CD14-positive monocyte (primary cell): Measurements from ENCODE around the gene RNGTT. TPM values are rescaled to one million over a fixed set of nuclear protein-coding genes. Genes with fewer than 3 reads are reported as not detected.

Experiments
- DNase-seq, 3 donors: peaks; one replicate each; pipeline ENCODE4 v3.0.0-alpha.2; 2011 to 2022
- H2AFZ ChIP-seq: 2 replicates; pipeline ENCODE4 v1.6.0; 2012; ENCODE audit warnings: mild to moderate bottlenecking, low read depth, low read length, inconsistent platforms; ENCODE audit not compliant: insufficient read depth, poor library complexity, severe bottlenecking
- H3K27ac ChIP-seq, 2 donors: 1 replicate in 1 of 2; 2 replicates in 1 of 2; pipeline ENCODE4 v1.5.1; 2012 to 2013; ENCODE audit warnings: low read length in 2 of 2, control low read depth in 1 of 2, inconsistent platforms in 1 of 2, low read depth in 1 of 2, mild to moderate bottlenecking in 1 of 2
- H3K27me3 ChIP-seq, 2 donors: one replicate each; pipeline versions ENCODE4 v1.6.0 to v1.6.1; 2011 to 2013; ENCODE audit warnings: low read length in 2 of 2; ENCODE audit not compliant: control insufficient read depth in 2 of 2, insufficient read depth in 2 of 2
- H3K36me3 ChIP-seq, 2 donors: replicated peaks in 1 of 2; 1 replicate in 1 of 2; 2 replicates in 1 of 2; pipeline versions ENCODE4 v1.5.1 to v1.6.1; 2012 to 2013; ENCODE audit warnings: low read length in 2 of 2, control low read depth in 1 of 2, inconsistent platforms in 1 of 2, mild to moderate bottlenecking in 1 of 2; ENCODE audit not compliant: insufficient read depth in 2 of 2, control insufficient read depth in 1 of 2
- H3K4me1 ChIP-seq, 2 donors: 1 replicate in 1 of 2; 2 replicates in 1 of 2; pipeline versions ENCODE4 v1.5.1 to v1.6.1; 2012 to 2013; ENCODE audit warnings: low read length in 2 of 2, control low read depth in 1 of 2, inconsistent platforms in 1 of 2, mild to moderate bottlenecking in 1 of 2, moderate library complexity in 1 of 2; ENCODE audit not compliant: insufficient read depth in 2 of 2, control insufficient read depth in 1 of 2
- H3K4me2 ChIP-seq: replicated peaks from 2 replicates; pipeline ENCODE3; 2012; ENCODE audit warnings: low read length, moderate library complexity, mild to moderate bottlenecking; ENCODE audit not compliant: poor library complexity, severe bottlenecking; ENCODE audit errors: extremely low read depth
- H3K4me3 ChIP-seq, 3 experiments: fragments of 200-600 bp in 1 of 3; sonication (generic) in 1 of 3; replicated peaks in 1 of 3; 1 replicate in 2 of 3; 2 replicates in 1 of 3; pipeline ENCODE4 v1.5.1; 2011 to 2013; ENCODE audit warnings: low read length in 3 of 3, mild to moderate bottlenecking in 3 of 3, control low read depth in 2 of 3, low read depth in 2 of 3, inconsistent platforms in 1 of 3, moderate library complexity in 1 of 3
- H3K79me2 ChIP-seq: 2 replicates; pipeline ENCODE4 v1.6.0; 2012; ENCODE audit warnings: mild to moderate bottlenecking, control low read depth, inconsistent platforms, low read length, moderate library complexity; ENCODE audit not compliant: insufficient read depth
- H3K9ac ChIP-seq: 2 replicates; pipeline ENCODE4 v1.6.0; 2017; ENCODE audit warnings: low read length, mild to moderate bottlenecking; ENCODE audit not compliant: insufficient read depth, poor library complexity, severe bottlenecking
- H3K9me3 ChIP-seq, 2 donors: replicated peaks in 1 of 2; 1 replicate in 1 of 2; 2 replicates in 1 of 2; pipeline versions ENCODE4 v1.5.1 to v1.6.1; 2012 to 2013; ENCODE audit warnings: low read length in 2 of 2, control low read depth in 1 of 2; ENCODE audit not compliant: control insufficient read depth in 1 of 2, insufficient read depth in 1 of 2
- H4K20me1 ChIP-seq: 2 replicates; pipeline ENCODE4 v1.6.0; 2012; ENCODE audit warnings: mild to moderate bottlenecking, low read length, control low read depth, moderate library complexity; ENCODE audit not compliant: insufficient read depth
- H3K27ac Mint-ChIP-seq, 7 donors: one replicate each; pipeline ENCODE4 v1.8.0; 2020; ENCODE audit warnings: mild to moderate bottlenecking in 7 of 7, mixed read lengths in 7 of 7, moderate library complexity in 6 of 7, inconsistent platforms in 2 of 7
- H3K27me3 Mint-ChIP-seq, 3 donors: one replicate each; pipeline ENCODE4 v1.8.0; 2021 to 2022; ENCODE audit warnings: low read depth in 3 of 3, mild to moderate bottlenecking in 3 of 3, mixed read lengths in 3 of 3, moderate library complexity in 3 of 3, inconsistent platforms in 1 of 3
- H3K36me3 Mint-ChIP-seq, 2 donors: one replicate each; pipeline ENCODE4 v1.8.0; 2020; ENCODE audit warnings: mixed read lengths in 2 of 2, inconsistent platforms in 1 of 2, mild to moderate bottlenecking in 1 of 2
- H3K4me1 Mint-ChIP-seq: one replicate; pipeline ENCODE4 v1.8.0; 2020; ENCODE audit warnings: mild to moderate bottlenecking, mixed read lengths
- H3K4me3 Mint-ChIP-seq, 2 donors: one replicate each; pipeline ENCODE4 v1.8.0; 2020; ENCODE audit warnings: mild to moderate bottlenecking in 2 of 2, mixed read lengths in 2 of 2, moderate library complexity in 1 of 2
- H3K9me3 Mint-ChIP-seq, 7 donors: one replicate each; pipeline ENCODE4 v1.8.0; 2020 to 2022; ENCODE audit warnings: mixed read lengths in 7 of 7, mild to moderate bottlenecking in 6 of 7, moderate library complexity in 6 of 7, inconsistent platforms in 2 of 7
- WGBS: methylation state at CpG from one replicate; pipeline ENCODE4 v1.1.5; 2013; ENCODE audit warnings: missing lambda C conversion rate; ENCODE audit not compliant: insufficient coverage; 5-methylcytosine and 5-hydroxymethylcytosine counted together
- intact Hi-C, 2 donors: fragments of 100-400 bp; cut with micrococcal nuclease; formaldehyde crosslinking; loops; one replicate each; pipeline versions ENCODE4 v1.15.0 to v1.15.1; 2023
- polyA plus RNA-seq, 3 donors: library from polyadenylated mRNA; depleted of rRNA in 1 of 3; unstranded in 2 of 3; stranded (reverse) in 1 of 3; fragments of 300-500 nt in 2 of 3; fragments of >200 nt in 1 of 3; fragmentation: Illumina TruSeq in 2 of 3; gene quantifications; 1 replicate in 2 of 3; 2 replicates in 1 of 3; pipeline ENCODE4 v1.2.3, GENCODE V29; 2012 to 2021
- TF ChIP-seq, protein P1 (sequence below): fragments of 200-600 bp; IDR thresholded peaks from one replicate; pipeline ENCODE4 v1.8.0; 2022; ENCODE audit warnings: antibody characterized with exemption, mild to moderate bottlenecking

The RNGTT gene
- polyA plus RNA-seq, 3 donors: 2.3 to 8.6 (median 5.8) TPM

DNA sequence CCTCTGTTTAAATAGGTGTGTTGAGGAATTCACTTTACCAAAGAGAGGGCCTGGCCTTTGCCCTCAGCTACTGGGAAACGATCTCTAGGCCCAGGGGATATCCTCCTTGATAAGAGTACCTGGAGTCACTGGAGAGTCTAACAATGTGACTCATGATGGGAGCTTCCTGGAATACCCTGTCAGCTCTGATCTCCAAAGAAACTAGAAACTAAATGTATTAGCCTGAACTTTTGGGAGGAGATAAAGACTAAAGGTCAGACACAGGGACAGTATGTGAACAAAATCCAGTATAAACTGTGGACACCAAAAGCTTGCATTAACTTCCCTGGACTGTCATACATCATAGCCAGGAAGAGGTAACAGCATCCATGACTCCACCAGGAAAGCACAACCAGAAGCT, 148.5 kb downstream of the RNGTT start:
- no peak for DNase-seq
- H3K4me3 Mint-ChIP-seq: no peak overlapping the region
- H3K9me3 Mint-ChIP-seq: peaks cover 0 to 9% (median 4%) of the 10 kb centered on the region in 7 donors
- no peaks in the 10 kb centered on the region for H3K79me2 ChIP-seq
- no peak overlapping the region for H2AFZ ChIP-seq
- H3K36me3 ChIP-seq: no peaks in the 10 kb centered on the region
- no peak overlapping the region for H3K9ac ChIP-seq
- no peak overlapping the region for H3K4me3 ChIP-seq
- no peaks in the 10 kb centered on the region for H3K27me3 ChIP-seq
- TF ChIP-seq, protein P1, sequence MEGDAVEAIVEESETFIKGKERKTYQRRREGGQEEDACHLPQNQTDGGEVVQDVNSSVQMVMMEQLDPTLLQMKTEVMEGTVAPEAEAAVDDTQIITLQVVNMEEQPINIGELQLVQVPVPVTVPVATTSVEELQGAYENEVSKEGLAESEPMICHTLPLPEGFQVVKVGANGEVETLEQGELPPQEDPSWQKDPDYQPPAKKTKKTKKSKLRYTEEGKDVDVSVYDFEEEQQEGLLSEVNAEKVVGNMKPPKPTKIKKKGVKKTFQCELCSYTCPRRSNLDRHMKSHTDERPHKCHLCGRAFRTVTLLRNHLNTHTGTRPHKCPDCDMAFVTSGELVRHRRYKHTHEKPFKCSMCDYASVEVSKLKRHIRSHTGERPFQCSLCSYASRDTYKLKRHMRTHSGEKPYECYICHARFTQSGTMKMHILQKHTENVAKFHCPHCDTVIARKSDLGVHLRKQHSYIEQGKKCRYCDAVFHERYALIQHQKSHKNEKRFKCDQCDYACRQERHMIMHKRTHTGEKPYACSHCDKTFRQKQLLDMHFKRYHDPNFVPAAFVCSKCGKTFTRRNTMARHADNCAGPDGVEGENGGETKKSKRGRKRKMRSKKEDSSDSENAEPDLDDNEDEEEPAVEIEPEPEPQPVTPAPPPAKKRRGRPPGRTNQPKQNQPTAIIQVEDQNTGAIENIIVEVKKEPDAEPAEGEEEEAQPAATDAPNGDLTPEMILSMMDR: no peak
- peaks cover 0 to 3% of the 10 kb centered on the region in 2 donors for H3K9me3 ChIP-seq
- H3K4me2 ChIP-seq: no peak overlapping the region
- peaks cover 0 to 1% (median 1%) of the 10 kb centered on the region in 3 donors for H3K27me3 Mint-ChIP-seq
- H3K27ac ChIP-seq: no peak overlapping the region
- H3K27ac Mint-ChIP-seq: peak overlapping the region in 1 of 7 donors; percentile 1
- no peaks in the 10 kb centered on the region for H4K20me1 ChIP-seq
- peaks cover 0 to 28% of the 10 kb centered on the region in 2 donors for H3K36me3 Mint-ChIP-seq
- no peaks in the 10 kb centered on the region for H3K4me1 ChIP-seq
- 89% methylated on average over 1 of the region's 1 CpG for WGBS
- intact Hi-C loops: no loop called here
- peaks cover 2% of the 10 kb centered on the region for H3K4me1 Mint-ChIP-seq

- peaks cover 3 to 27% of the 10 kb centered on the region in 2 donors for H3K36me3 Mint-ChIP-seq
- no peak overlapping the region for H3K4me3 ChIP-seq
- no peak for DNase-seq
- no peaks in the 10 kb centered on the region for H3K27me3 ChIP-seq
- H3K27ac Mint-ChIP-seq: peak overlapping the region in 1 of 7 donors; percentile 80
- TF ChIP-seq, protein P1: no peak
- H3K4me3 Mint-ChIP-seq: no peak overlapping the region
- H3K27ac ChIP-seq: no peak overlapping the region
- peaks cover 0 to 1% (median 0%) of the 10 kb centered on the region in 3 donors for H3K27me3 Mint-ChIP-seq
- H3K36me3 ChIP-seq: no peaks in the 10 kb centered on the region
- peaks cover 0 to 4% of the 10 kb centered on the region in 2 donors for H3K9me3 ChIP-seq
- no peaks in the 10 kb centered on the region for H3K4me1 Mint-ChIP-seq
- H3K9me3 Mint-ChIP-seq: peaks cover under 1 to 5% (median 3%) of the 10 kb centered on the region in 7 donors
- no peak overlapping the region for H2AFZ ChIP-seq
- no CpG with 5 or more reads among the region's 5 CpGs for WGBS
- no peaks in the 10 kb centered on the region for H4K20me1 ChIP-seq
- H3K4me1 ChIP-seq: no peaks in the 10 kb centered on the region
- intact Hi-C loops: no loop called here
- H3K79me2 ChIP-seq: no peaks in the 10 kb centered on the region
- no peak overlapping the region for H3K9ac ChIP-seq
- no peak overlapping the region for H3K4me2 ChIP-seq
These were observed 150.4 kb downstream of the RNGTT start for GRCh38 chr6:88813045-88813444.
